ENCODE results near the gene ANKRD29.
"Not testable (repeated sequence)": the region's sequence is repeated elsewhere in the genome, so short reads cannot be mapped to it uniquely, and the experiment has no call there.

The ANKRD29 gene

GRCh38 chr18:23643815-23644490 lies 18.8 kb downstream of the ANKRD29 start:
- no peak for DNase-seq

GRCh38 chr18:23641937-23642666 lies 20.6 kb downstream of the ANKRD29 start:
- DNase-seq = no peak

- DNase-seq = no peak
These were observed 21.5 kb downstream of the ANKRD29 start for GRCh38 chr18:23641143-23641720.

- no peak for DNase-seq
These were observed 22.7 kb downstream of the ANKRD29 start for GRCh38 chr18:23640052-23640451.

GRCh38 chr18:23636433-23636832 lies 26.3 kb downstream of the ANKRD29 start:
- DNase-seq = not testable (repeated sequence)

GRCh38 chr18:23636071-23636399 lies 26.7 kb downstream of the ANKRD29 start:
- no peak for DNase-seq

- DNase-seq = no peak
These were observed 27.2 kb downstream of the ANKRD29 start for GRCh38 chr18:23635283-23636070.

GRCh38 chr18:23634692-23635091 lies 28.0 kb downstream of the ANKRD29 start:
- DNase-seq = no peak

GRCh38 chr18:23632615-23633014 lies 30.1 kb downstream of the ANKRD29 start:
- no peak for DNase-seq

GRCh38 chr18:23631746-23632145 lies 31.0 kb downstream of the ANKRD29 start:
- DNase-seq = peak; percentile 32

- DNase-seq = no peak
These were observed 31.4 kb downstream of the ANKRD29 start for GRCh38 chr18:23631312-23631711.

GRCh38 chr18:23629444-23629946 lies 33.2 kb downstream of the ANKRD29 start:
- peak; percentile 80 for DNase-seq

GRCh38 chr18:23627970-23628369 lies 34.7 kb downstream of the ANKRD29 start:
- no peak for DNase-seq

GRCh38 chr18:23627321-23627720 lies 35.4 kb downstream of the ANKRD29 start:
- DNase-seq = no peak

- DNase-seq = no peak
These were observed 36.0 kb downstream of the ANKRD29 start for GRCh38 chr18:23626451-23627279.

- no peak for DNase-seq
These were observed 39.7 kb downstream of the ANKRD29 start for GRCh38 chr18:23623040-23623439.

GRCh38 chr18:23619388-23619881 lies 43.3 kb downstream of the ANKRD29 start:
- DNase-seq = no peak

- DNase-seq = no peak
These were observed 43.8 kb downstream of the ANKRD29 start for GRCh38 chr18:23618862-23619387.

GRCh38 chr18:23617412-23618014 lies 45.2 kb downstream of the ANKRD29 start:
- DNase-seq = no peak

- DNase-seq = no peak
These were observed 46.5 kb downstream of the ANKRD29 start for GRCh38 chr18:23616258-23616657.

- DNase-seq = no peak
These were observed 47.8 kb downstream of the ANKRD29 start for GRCh38 chr18:23614891-23615290.
